Measurements from ENCODE around the gene SLC24A3. TPM values are rescaled to one million over a fixed set of nuclear protein-coding genes. Genes with fewer than 3 reads are reported as not detected.

The SLC24A3 gene
- total RNA-seq, 1 experiment from 2014 or later, result not detected

DNA sequence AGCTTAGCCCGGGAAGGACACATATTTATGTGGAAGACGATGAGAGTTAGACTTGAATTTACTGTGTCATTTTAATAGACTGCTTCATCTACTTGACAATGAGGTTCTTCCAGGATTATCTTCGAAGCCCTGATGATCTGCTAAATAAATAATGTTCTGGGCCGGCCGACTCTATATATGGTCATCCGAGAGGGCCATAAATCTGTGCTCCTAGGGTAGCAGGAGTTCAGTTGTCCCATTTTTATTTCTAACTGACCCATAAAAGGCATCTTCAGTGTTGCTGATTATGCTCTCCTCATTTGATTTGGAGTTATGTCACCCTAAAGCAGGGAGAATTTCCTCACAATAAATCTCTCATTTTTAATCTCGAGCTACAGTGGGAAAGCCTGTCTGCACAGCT is 217.1 kb downstream of the SLC24A3 start:
- TF ChIP-seq, protein P1, sequence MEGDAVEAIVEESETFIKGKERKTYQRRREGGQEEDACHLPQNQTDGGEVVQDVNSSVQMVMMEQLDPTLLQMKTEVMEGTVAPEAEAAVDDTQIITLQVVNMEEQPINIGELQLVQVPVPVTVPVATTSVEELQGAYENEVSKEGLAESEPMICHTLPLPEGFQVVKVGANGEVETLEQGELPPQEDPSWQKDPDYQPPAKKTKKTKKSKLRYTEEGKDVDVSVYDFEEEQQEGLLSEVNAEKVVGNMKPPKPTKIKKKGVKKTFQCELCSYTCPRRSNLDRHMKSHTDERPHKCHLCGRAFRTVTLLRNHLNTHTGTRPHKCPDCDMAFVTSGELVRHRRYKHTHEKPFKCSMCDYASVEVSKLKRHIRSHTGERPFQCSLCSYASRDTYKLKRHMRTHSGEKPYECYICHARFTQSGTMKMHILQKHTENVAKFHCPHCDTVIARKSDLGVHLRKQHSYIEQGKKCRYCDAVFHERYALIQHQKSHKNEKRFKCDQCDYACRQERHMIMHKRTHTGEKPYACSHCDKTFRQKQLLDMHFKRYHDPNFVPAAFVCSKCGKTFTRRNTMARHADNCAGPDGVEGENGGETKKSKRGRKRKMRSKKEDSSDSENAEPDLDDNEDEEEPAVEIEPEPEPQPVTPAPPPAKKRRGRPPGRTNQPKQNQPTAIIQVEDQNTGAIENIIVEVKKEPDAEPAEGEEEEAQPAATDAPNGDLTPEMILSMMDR (conservative IDR thresholded peaks at IDR 0.05), result no peak
- TF ChIP-seq EZH2 (IDR thresholded peaks at IDR 0.05; ENCODE audit: low read depth), result no peak
- POLR2A ChIA-PET (ENCODE audit: unreplicated experiment), result no interaction called here
- intact Hi-C loops (cut with micrococcal nuclease; ENCODE audit: unreplicated experiment), result no loop called here

GRCh38 chr20:19430641-19431315 is 218.3 kb downstream of the SLC24A3 start:
- H4K20me1 ChIP-seq (ENCODE audit: insufficient read depth), result no peaks in the 10 kb centered on the region
- no peaks in the 10 kb centered on the region for H3K36me3 ChIP-seq (ENCODE audit: low read depth)
- H3K9me2 ChIP-seq (ENCODE audit: insufficient read depth), result no peaks in the 10 kb centered on the region
- CTCF ChIA-PET, result no interaction called here
- H3K27ac ChIP-seq, result no peak overlapping the region
- POLR2A ChIA-PET (ENCODE audit: unreplicated experiment), result no interaction called here
- H2AFZ ChIP-seq, result no peak overlapping the region
- H3K27me3 ChIP-seq (ENCODE audit: insufficient read depth, low read depth), result peaks cover 60% of the 10 kb centered on the region
- no peak overlapping the region for H3K4me3 ChIP-seq
- BruUV-seq (replicated peaks), result no TSS peak
- intact Hi-C loops (cut with micrococcal nuclease; ENCODE audit: unreplicated experiment), result no loop called here
- H3K4me1 ChIP-seq (replicated peaks; ENCODE audit: insufficient read depth), result no peaks in the 10 kb centered on the region
- no peaks in the 10 kb centered on the region for H3F3A ChIP-seq (ENCODE audit: insufficient read depth, low read depth)
- H3K9me3 ChIP-seq (ENCODE audit: insufficient read depth, low read depth), result no peaks in the 10 kb centered on the region
- no peak overlapping the region for H3K4me2 ChIP-seq
- DNase-seq, result no peak
- H3K79me2 ChIP-seq (ENCODE audit: low read depth), result no peaks in the 10 kb centered on the region
- TF ChIP-seq EZH2 (IDR thresholded peaks at IDR 0.05; ENCODE audit: low read depth), result no peak
- TF ChIP-seq, protein P1 (conservative IDR thresholded peaks at IDR 0.05), result no peak

More for the DNA sequence above, 217.1 kb downstream of the SLC24A3 start:
- CTCF ChIA-PET, result no interaction called here
- Histone ChIP-seq H3K27ac (no peak overlapping the region), H3K9me3 (ENCODE audit: insufficient read depth, low read depth) (no peaks in the 10 kb centered on the region), H3K4me2 (no peak overlapping the region), H3K4me1 (replicated peaks; ENCODE audit: insufficient read depth) (no peaks in the 10 kb centered on the region), H2AFZ (no peak overlapping the region), H3F3A (ENCODE audit: insufficient read depth, low read depth) (no peaks in the 10 kb centered on the region), H4K20me1 (ENCODE audit: insufficient read depth) (no peaks in the 10 kb centered on the region), H3K9me2 (ENCODE audit: insufficient read depth) (no peaks in the 10 kb centered on the region), H3K36me3 (ENCODE audit: low read depth) (no peaks in the 10 kb centered on the region), H3K79me2 (ENCODE audit: low read depth) (no peaks in the 10 kb centered on the region), H3K27me3 (ENCODE audit: insufficient read depth, low read depth) (peaks cover 70% of the 10 kb centered on the region), H3K4me3 (no peak overlapping the region)
- DNase-seq, result no peak
- BruUV-seq (replicated peaks), result no TSS peak

DNA sequence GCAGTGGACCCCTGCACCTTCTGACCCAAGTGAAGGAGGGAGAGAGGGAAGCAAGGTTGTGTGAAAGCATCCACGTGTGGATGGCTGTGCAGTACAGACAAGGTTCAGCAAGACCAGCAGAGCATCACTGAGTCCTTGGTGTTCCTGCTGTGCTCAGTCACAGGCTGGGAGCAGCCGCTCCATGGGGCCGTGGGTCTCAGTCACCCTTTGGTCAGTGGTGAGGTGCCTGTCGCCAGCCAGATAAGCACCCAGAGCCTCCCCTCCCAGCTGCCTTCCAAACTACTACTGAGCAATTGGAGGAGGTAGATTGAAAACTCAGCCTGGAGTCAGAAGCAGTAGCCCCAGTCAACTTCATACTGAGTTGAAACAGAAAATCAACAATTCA is 218.9 kb downstream of the SLC24A3 start:
- Histone ChIP-seq H3K27ac (no peak overlapping the region), H2AFZ (no peak overlapping the region), H3K79me2 (ENCODE audit: low read depth) (no peaks in the 10 kb centered on the region), H3K27me3 (ENCODE audit: insufficient read depth, low read depth) (peaks cover 54% of the 10 kb centered on the region), H4K20me1 (ENCODE audit: insufficient read depth) (no peaks in the 10 kb centered on the region), H3K9me2 (ENCODE audit: insufficient read depth) (no peaks in the 10 kb centered on the region), H3K4me2 (no peak overlapping the region), H3K4me3 (no peak overlapping the region), H3K9me3 (ENCODE audit: insufficient read depth, low read depth) (no peaks in the 10 kb centered on the region), H3F3A (ENCODE audit: insufficient read depth, low read depth) (no peaks in the 10 kb centered on the region), H3K36me3 (ENCODE audit: low read depth) (no peaks in the 10 kb centered on the region), H3K4me1 (replicated peaks; ENCODE audit: insufficient read depth) (no peaks in the 10 kb centered on the region)
- intact Hi-C loops (cut with micrococcal nuclease; ENCODE audit: unreplicated experiment), result no loop called here
- DNase-seq, result no peak
- ChIA-PET POLR2A (ENCODE audit: unreplicated experiment) (no interaction called here), CTCF (no interaction called here)
- TF ChIP-seq EZH2 (IDR thresholded peaks at IDR 0.05; ENCODE audit: low read depth), result no peak
- TF ChIP-seq, protein P1 (conservative IDR thresholded peaks at IDR 0.05), result no peak
- BruUV-seq (replicated peaks), result no TSS peak

All from PC-9 (cell line).